HepG2 (cell line): ENCODE results near the gene POLR3E. TPM values are rescaled to one million over a fixed set of nuclear protein-coding genes. Genes with fewer than 3 reads are reported as not detected.

Experiments
- ATAC-seq: fragments of 200-7000 bp; cut with Tn5 transposase; 3 replicates; pipeline ENCODE4 v1.9.1; 2020; ENCODE audit warnings: mild to moderate bottlenecking, moderate library complexity
- BruUV-seq: library from RNA; stranded (reverse); fragments of 400-500 nt; replicated peaks from 2 replicates; lab custom pipeline; 2021; lab: Mats Ljungman, UMichigan
- CTCF ChIA-PET: fragments of 300-600 bp; formaldehyde crosslinking; extraction: SDS; loops from one replicate; lab custom pipeline; 2021; ENCODE audit warnings: low total read pairs, inconsistent platforms, low intra/inter-chr PET ratio; lab: Yijun Ruan, JAX
- POLR2A ChIA-PET: fragments of 350-600 bp; sonication (Branson Sonifier 250); formaldehyde crosslinking; loops from one replicate; lab custom pipeline; 2020; ENCODE audit warnings: antibody characterized with exemption, inconsistent platforms; lab: Yijun Ruan, JAX
- DNase-seq: peaks from one replicate; pipeline ENCODE4 v3.0.0-alpha.2; 2015; ENCODE audit warnings: low spot score
- FAIRE-seq: peaks from 3 replicates; lab custom pipeline; 2011; peaks lifted over from hg19 to GRCh38; lab: Jason Lieb, UNC
- H2AFZ ChIP-seq: one replicate; pipeline ENCODE4 v1.6.1; 2011; ENCODE audit warnings: low read length, inconsistent platforms
- H3K27ac ChIP-seq: fragments of 300-600 bp; 3 replicates; pipeline ENCODE4 v1.8.0; 2011; ENCODE audit warnings: mixed run types, mild to moderate bottlenecking, mixed read lengths, low read length, inconsistent platforms; ENCODE audit not compliant: insufficient read depth; ENCODE audit errors: extremely low read length
- H3K27me3 ChIP-seq, 2 experiments: fragments of 200-600 bp in 1 of 2; 2 replicates in 1 of 2; 3 replicates in 1 of 2; pipeline versions ENCODE4 v1.6.0 to v1.8.0; 2011; ENCODE audit warnings: low read length in 2 of 2, mild to moderate bottlenecking in 2 of 2, moderate library complexity in 2 of 2, inconsistent platforms in 1 of 2; ENCODE audit not compliant: insufficient read depth in 2 of 2, control insufficient read depth in 1 of 2
- H3K36me3 ChIP-seq, 2 experiments: fragments of 200-600 bp in 1 of 2; replicated peaks in 1 of 2; 2 replicates in 1 of 2; 3 replicates in 1 of 2; pipeline versions ENCODE4 v1.5.1 to v1.8.0; 2011; ENCODE audit warnings: low read length in 2 of 2, inconsistent platforms in 1 of 2; ENCODE audit not compliant: insufficient read depth in 2 of 2, control insufficient read depth in 1 of 2
- H3K4me1 ChIP-seq: 2 replicates; pipeline ENCODE4 v1.5.1; 2012; ENCODE audit warnings: low read length, inconsistent platforms; ENCODE audit not compliant: insufficient read depth
- H3K4me2 ChIP-seq: 2 replicates; pipeline ENCODE4 v1.6.0; 2011; ENCODE audit warnings: low read depth, low read length, inconsistent platforms
- H3K4me3 ChIP-seq, 3 experiments: fragments of 200-600 bp in 1 of 3; sonication (generic), shearing (Covaris generic) in 1 of 3; replicated peaks in 1 of 3; 2 replicates each; pipeline ENCODE4 v1.5.1; 2011 to 2016; ENCODE audit warnings: low read length in 3 of 3, inconsistent platforms in 2 of 3, low read depth in 2 of 3, mild to moderate bottlenecking in 2 of 3, control low read depth in 1 of 3, mixed read lengths in 1 of 3; ENCODE audit not compliant: insufficient read depth in 1 of 3
- H3K79me2 ChIP-seq: one replicate; pipeline ENCODE4 v1.6.1; 2011; ENCODE audit warnings: low read length, inconsistent platforms; ENCODE audit not compliant: insufficient read depth
- H3K9ac ChIP-seq: 2 replicates; pipeline ENCODE4 v1.6.0; 2011; ENCODE audit warnings: mild to moderate bottlenecking, low read depth, low read length, inconsistent platforms; ENCODE audit not compliant: insufficient read depth
- H3K9me3 ChIP-seq: 2 replicates; pipeline ENCODE4 v1.5.1; 2012; ENCODE audit warnings: mild to moderate bottlenecking, low read length
- H4K20me1 ChIP-seq: 2 replicates; pipeline ENCODE4 v1.6.0; 2011; ENCODE audit warnings: inconsistent platforms, mild to moderate bottlenecking, low read length, moderate library complexity; ENCODE audit not compliant: insufficient read depth
- MTA1 ChIP-seq: sonication (generic); formaldehyde crosslinking; IDR thresholded peaks from 2 replicates; pipeline ENCODE4 v1.4.0; 2020; ENCODE audit warnings: missing genetic modification reagents, mild to moderate bottlenecking, borderline replicate concordance
- PAF1 ChIP-seq: IDR thresholded peaks from 2 replicates; pipeline ENCODE4 v1.6.1; 2016; ENCODE audit warnings: missing genetic modification reagents, missing compliant biosample characterization
- ZFP62 ChIP-seq: sonication (generic); formaldehyde crosslinking; IDR thresholded peaks from 2 replicates; pipeline ENCODE4 v1.4.0; 2020; ENCODE audit warnings: missing genetic modification reagents
- ZNF225 ChIP-seq: sonication (generic); formaldehyde crosslinking; IDR thresholded peaks from 2 replicates; pipeline ENCODE4 v1.4.0; 2020; ENCODE audit warnings: mild to moderate bottlenecking, missing genetic modification reagents
- ZNF510 ChIP-seq: sonication (generic); formaldehyde crosslinking; IDR thresholded peaks from 2 replicates; pipeline ENCODE4 v1.4.0; 2020; ENCODE audit warnings: low read depth, mild to moderate bottlenecking, missing genetic modification reagents
- ZNF512B ChIP-seq: sonication (generic); formaldehyde crosslinking; IDR thresholded peaks from 2 replicates; pipeline ENCODE4 v1.5.1; 2020; ENCODE audit warnings: missing genetic modification reagents, mild to moderate bottlenecking, borderline replicate concordance
- ZNF773 ChIP-seq: sonication (generic); formaldehyde crosslinking; IDR thresholded peaks from 2 replicates; pipeline ENCODE4 v1.4.0; 2020; ENCODE audit warnings: missing genetic modification reagents, borderline replicate concordance
- WGBS: methylation state at CpG from one replicate; pipeline ENCODE4 v1.1.6; 2017; ENCODE audit warnings: low lambda C conversion rate; 5-methylcytosine and 5-hydroxymethylcytosine counted together
- in situ Hi-C: cut with HindIII; loops from 2 replicates; pipeline ENCODE4 v1.10.0; 2017; ENCODE audit warnings: low pct_unique_long_range_greater_than_20kb; ENCODE audit not compliant: extremely low pct_ligation_motif_present
- intact Hi-C: fragments of 100-400 bp; cut with micrococcal nuclease; formaldehyde crosslinking; loops from one replicate; pipeline ENCODE4 v1.10.0; 2022; ENCODE audit not compliant: unreplicated experiment
- polyA plus RNA-seq, 8 experiments: library from polyadenylated mRNA; depleted of rRNA in 3 of 8; stranded (reverse) in 7 of 8; unstranded in 1 of 8; fragments of >200 nt; fragmentation: Illumina TruSeq in 4 of 8; extraction: Trizol in 4 of 8; gene quantifications; 2 replicates each; pipeline versions ENCODE4 v1.2.1 to v1.2.3, GENCODE V29; 2011 to 2016; ENCODE audit warnings: low read depth in 4 of 8, missing spikeins in 1 of 8, mixed read lengths in 1 of 8; ENCODE audit not compliant: insufficient read depth in 1 of 8
- total RNA-seq, 5 experiments: library from RNA; depleted of rRNA; stranded (reverse); fragments of >200 nt; fragmentation: Illumina TruSeq; extraction: Trizol; gene quantifications; 2 replicates each; pipeline ENCODE4 v1.2.3, GENCODE V29; 2016; ENCODE audit warnings: low read depth in 1 of 5
- TF ChIP-seq, protein P1 (sequence below): sonication (generic); formaldehyde crosslinking; IDR thresholded peaks from 2 replicates; pipeline ENCODE4 v1.4.0; 2020; ENCODE audit warnings: missing genetic modification reagents, borderline replicate concordance

Gene POLR3E
- total and polyA plus RNA-seq, 2 of the 13 experiments (the other 11 are each of a cell fraction or from before 2014, with no cell fraction given): 135 to 262 TPM

GRCh38 chr16:22312897-22313781 is 15.9 kb downstream of the POLR3E start (continued):
- TF ChIP-seq, protein P1, sequence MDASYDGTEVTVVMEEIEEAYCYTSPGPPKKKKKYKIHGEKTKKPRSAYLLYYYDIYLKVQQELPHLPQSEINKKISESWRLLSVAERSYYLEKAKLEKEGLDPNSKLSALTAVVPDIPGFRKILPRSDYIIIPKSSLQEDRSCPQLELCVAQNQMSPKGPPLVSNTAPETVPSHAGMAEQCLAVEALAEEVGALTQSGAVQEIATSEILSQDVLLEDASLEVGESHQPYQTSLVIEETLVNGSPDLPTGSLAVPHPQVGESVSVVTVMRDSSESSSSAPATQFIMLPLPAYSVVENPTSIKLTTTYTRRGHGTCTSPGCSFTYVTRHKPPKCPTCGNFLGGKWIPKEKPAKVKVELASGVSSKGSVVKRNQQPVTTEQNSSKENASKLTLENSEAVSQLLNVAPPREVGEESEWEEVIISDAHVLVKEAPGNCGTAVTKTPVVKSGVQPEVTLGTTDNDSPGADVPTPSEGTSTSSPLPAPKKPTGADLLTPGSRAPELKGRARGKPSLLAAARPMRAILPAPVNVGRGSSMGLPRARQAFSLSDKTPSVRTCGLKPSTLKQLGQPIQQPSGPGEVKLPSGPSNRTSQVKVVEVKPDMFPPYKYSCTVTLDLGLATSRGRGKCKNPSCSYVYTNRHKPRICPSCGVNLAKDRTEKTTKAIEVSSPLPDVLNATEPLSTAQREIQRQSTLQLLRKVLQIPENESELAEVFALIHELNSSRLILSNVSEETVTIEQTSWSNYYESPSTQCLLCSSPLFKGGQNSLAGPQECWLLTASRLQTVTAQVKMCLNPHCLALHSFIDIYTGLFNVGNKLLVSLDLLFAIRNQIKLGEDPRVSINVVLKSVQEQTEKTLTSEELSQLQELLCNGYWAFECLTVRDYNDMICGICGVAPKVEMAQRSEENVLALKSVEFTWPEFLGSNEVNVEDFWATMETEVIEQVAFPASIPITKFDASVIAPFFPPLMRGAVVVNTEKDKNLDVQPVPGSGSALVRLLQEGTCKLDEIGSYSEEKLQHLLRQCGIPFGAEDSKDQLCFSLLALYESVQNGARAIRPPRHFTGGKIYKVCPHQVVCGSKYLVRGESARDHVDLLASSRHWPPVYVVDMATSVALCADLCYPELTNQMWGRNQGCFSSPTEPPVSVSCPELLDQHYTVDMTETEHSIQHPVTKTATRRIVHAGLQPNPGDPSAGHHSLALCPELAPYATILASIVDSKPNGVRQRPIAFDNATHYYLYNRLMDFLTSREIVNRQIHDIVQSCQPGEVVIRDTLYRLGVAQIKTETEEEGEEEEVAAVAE (CRISPR knock-in tag): no peak
- TF ChIP-seq ZNF773: no peak
- TF ChIP-seq ZFP62 (CRISPR knock-in tag): no peak
- TF ChIP-seq, all 625 proteins: peak for 13

DNA sequence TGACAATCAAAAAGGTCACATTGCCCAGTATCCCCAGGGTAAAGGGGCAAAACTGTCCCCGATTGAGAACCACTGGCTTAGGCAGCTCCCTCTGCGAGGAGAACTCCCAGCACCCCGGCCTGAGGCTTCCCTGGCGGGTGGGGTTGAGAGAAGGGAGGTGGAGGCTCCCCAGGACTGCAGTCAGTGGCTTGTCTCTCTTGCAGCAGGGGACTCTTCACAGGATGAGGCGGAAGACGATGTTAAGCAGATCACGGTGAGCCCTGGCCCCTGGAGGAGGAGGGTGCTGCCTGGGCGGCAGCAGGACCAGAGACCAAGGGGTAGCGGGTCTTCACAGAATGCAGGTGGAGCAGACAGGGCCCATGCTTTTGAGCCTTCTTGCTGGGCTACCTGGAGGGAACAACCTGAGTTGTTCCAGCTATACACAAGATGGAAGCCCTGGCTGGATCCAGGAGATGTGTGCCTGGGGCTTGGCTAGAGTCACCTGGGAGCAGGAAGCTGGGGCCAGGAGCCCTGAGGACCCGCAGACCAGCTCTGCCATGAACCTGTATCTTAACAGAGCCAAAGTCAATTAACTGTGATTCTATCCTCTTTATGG is 16.8 kb downstream of the POLR3E start:
- no peak for ATAC-seq
- TF ChIP-seq ZNF510 (CRISPR knock-in tag): no peak
- no peak for TF ChIP-seq MTA1 (CRISPR knock-in tag)
- no peak for TF ChIP-seq ZNF512B
- TF ChIP-seq PAF1 (CRISPR knock-in tag): peak; percentile 49; the same call in 1 of the 2 replicates
- no peak for TF ChIP-seq ZNF225 (CRISPR knock-in tag)
- H3K36me3 ChIP-seq: peaks cover 72 to 89% of the 10 kb centered on the region in 2 experiments

More for the DNA sequence above, 16.8 kb downstream of the POLR3E start:
- WGBS: 97% methylated on average over 10 of the region's 10 CpGs
- no TSS peak for BruUV-seq
- Histone ChIP-seq H3K9ac (no peak overlapping the region), H3K9me3 (no peaks in the 10 kb centered on the region), H3K4me3 (no peak overlapping the region), H3K79me2 (no peaks in the 10 kb centered on the region), H3K4me2 (no peak overlapping the region), H4K20me1 (peaks cover 5% of the 10 kb centered on the region; the same call in 1 of the 2 replicates), H3K27ac (no peak overlapping the region), H3K4me1 (0 out of 2 replicates have a peak, but pooled peaks cover 7% of the 10 kb centered on the region), H2AFZ (no peak overlapping the region), H3K27me3 (no peaks in the 10 kb centered on the region)
- intact Hi-C loops: no loop called here
- in situ Hi-C loops: no loop called here
- DNase-seq: no peak
- ChIA-PET POLR2A (interaction anchor here (1.3 kb wide), 1 partner anchor 14 kb away, joined by 3 read pairs; no protein-coding TSS in a partner anchor), CTCF (no interaction called here)
- no peak for FAIRE-seq
